ENCODE data around the gene C15orf39. TPM values are rescaled to one million over a fixed set of nuclear protein-coding genes. Genes with fewer than 3 reads are reported as not detected.

C15orf39 gene
- total RNA-seq, 1 donor from 2014 or later, result 132 TPM

DNA sequence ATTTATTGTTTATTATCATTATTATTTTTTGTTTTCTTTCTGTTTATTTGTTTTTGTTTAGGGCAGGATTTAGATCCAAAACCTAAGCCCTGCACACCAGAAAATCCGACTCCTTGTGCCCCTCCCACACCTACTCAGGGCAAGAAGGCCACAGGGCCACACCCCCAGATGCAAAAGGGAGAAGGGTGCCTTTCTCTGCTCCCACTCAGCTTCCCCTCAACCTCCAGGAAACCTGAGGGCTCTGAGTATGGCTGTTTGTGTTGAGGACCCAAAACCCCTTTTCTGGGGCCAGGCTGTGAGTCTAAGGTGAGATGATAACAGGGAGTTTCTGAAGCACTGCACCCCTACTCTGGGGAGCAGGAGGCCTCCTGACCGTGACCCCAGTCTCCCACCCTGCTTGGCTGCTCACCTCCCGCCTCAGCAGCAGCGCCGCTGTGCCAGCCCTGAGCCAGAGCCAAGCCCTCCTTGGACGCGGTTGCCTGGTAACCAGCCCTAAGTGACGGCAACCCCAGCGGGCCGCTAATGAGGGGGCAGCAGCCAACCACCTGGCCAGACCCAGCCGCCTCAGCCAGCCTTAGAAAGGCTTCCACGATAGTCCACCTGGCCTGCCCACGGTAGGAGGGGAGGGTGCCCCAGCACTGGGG, 6.4 kb upstream of the C15orf39 start:
- peak; percentile 28 for DNase-seq (ENCODE audit: low spot score)
- peaks cover 10% of the 10 kb centered on the region for H3K36me3 Mint-ChIP-seq (ENCODE audit: low read depth, unreplicated experiment)
- peaks cover 8% of the 10 kb centered on the region for H3K9me3 Mint-ChIP-seq (ENCODE audit: unreplicated experiment)
- H3K27ac Mint-ChIP-seq (ENCODE audit: unreplicated experiment), result no peak overlapping the region
- H3K4me1 Mint-ChIP-seq (ENCODE audit: unreplicated experiment), result peaks cover 13% of the 10 kb centered on the region
- peaks cover 13% of the 10 kb centered on the region for H3K27me3 Mint-ChIP-seq (ENCODE audit: unreplicated experiment)
- no peak for TF ChIP-seq CTCF (IDR thresholded peaks at IDR 0.05; ENCODE audit: unreplicated experiment)
- no peak overlapping the region for H3K4me3 Mint-ChIP-seq (ENCODE audit: unreplicated experiment)

GRCh38 chr15:75195766-75196241, 5.9 kb upstream of the C15orf39 start:
- H3K4me1 Mint-ChIP-seq (ENCODE audit: unreplicated experiment), result peaks cover 16% of the 10 kb centered on the region
- DNase-seq (ENCODE audit: low spot score), result no peak
- TF ChIP-seq CTCF (IDR thresholded peaks at IDR 0.05; ENCODE audit: unreplicated experiment), result no peak
- no peak overlapping the region for H3K4me3 Mint-ChIP-seq (ENCODE audit: unreplicated experiment)
- peaks cover 14% of the 10 kb centered on the region for H3K27me3 Mint-ChIP-seq (ENCODE audit: unreplicated experiment)
- no peak overlapping the region for H3K27ac Mint-ChIP-seq (ENCODE audit: unreplicated experiment)
- H3K36me3 Mint-ChIP-seq (ENCODE audit: low read depth, unreplicated experiment), result peaks cover 10% of the 10 kb centered on the region
- peaks cover 4% of the 10 kb centered on the region for H3K9me3 Mint-ChIP-seq (ENCODE audit: unreplicated experiment)

- H3K4me3 Mint-ChIP-seq (ENCODE audit: unreplicated experiment), result no peak overlapping the region
- H3K27me3 Mint-ChIP-seq (ENCODE audit: unreplicated experiment), result peaks cover 20% of the 10 kb centered on the region
- no peaks in the 10 kb centered on the region for H3K9me3 Mint-ChIP-seq (ENCODE audit: unreplicated experiment)
- H3K27ac Mint-ChIP-seq (ENCODE audit: unreplicated experiment), result no peak overlapping the region
- no peak for TF ChIP-seq CTCF (IDR thresholded peaks at IDR 0.05; ENCODE audit: unreplicated experiment)
- H3K36me3 Mint-ChIP-seq (ENCODE audit: low read depth, unreplicated experiment), result peaks cover 4% of the 10 kb centered on the region
- H3K4me1 Mint-ChIP-seq (ENCODE audit: unreplicated experiment), result peaks cover 22% of the 10 kb centered on the region
- DNase-seq (ENCODE audit: low spot score), result no peak
Measured at GRCh38 chr15:75197062-75197630, 4.5 kb upstream of the C15orf39 start.

- no peak for DNase-seq (ENCODE audit: low spot score)
- no peaks in the 10 kb centered on the region for H3K36me3 Mint-ChIP-seq (ENCODE audit: low read depth, unreplicated experiment)
- H3K4me3 Mint-ChIP-seq (ENCODE audit: unreplicated experiment), result no peak overlapping the region
- H3K4me1 Mint-ChIP-seq (ENCODE audit: unreplicated experiment), result peaks cover 21% of the 10 kb centered on the region
- H3K9me3 Mint-ChIP-seq (ENCODE audit: unreplicated experiment), result no peaks in the 10 kb centered on the region
- TF ChIP-seq CTCF (IDR thresholded peaks at IDR 0.05; ENCODE audit: unreplicated experiment), result no peak
- peaks cover 20% of the 10 kb centered on the region for H3K27me3 Mint-ChIP-seq (ENCODE audit: unreplicated experiment)
- no peak overlapping the region for H3K27ac Mint-ChIP-seq (ENCODE audit: unreplicated experiment)
Measured at GRCh38 chr15:75198560-75199356, 2.9 kb upstream of the C15orf39 start.
